ENCODE measurements around the gene NCBP3.

DNA sequence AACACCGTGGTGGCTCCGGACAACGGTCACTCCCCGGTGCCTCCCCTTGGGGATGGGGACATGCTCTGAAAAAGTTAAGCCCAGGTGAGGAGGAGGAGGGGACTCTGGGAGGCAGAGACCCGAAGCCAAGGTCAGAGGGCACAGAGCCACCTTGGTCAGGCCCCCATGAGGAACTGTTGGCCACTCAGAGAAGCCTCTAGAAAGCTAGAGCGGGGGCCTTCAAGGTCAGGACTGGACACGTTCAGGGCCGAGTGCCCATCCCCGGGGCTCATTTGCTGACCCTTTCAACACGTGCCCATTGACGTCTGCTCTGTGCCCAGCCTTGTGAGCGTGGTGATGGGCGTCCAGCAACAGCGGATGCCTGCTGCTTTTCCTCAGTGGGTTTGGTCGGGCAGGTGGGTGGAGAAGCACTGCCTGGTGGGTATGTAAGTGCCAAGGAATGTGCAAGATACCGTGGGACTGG lies 84.1 kb downstream of the NCBP3 start:
- TF ChIP-seq, protein P1, sequence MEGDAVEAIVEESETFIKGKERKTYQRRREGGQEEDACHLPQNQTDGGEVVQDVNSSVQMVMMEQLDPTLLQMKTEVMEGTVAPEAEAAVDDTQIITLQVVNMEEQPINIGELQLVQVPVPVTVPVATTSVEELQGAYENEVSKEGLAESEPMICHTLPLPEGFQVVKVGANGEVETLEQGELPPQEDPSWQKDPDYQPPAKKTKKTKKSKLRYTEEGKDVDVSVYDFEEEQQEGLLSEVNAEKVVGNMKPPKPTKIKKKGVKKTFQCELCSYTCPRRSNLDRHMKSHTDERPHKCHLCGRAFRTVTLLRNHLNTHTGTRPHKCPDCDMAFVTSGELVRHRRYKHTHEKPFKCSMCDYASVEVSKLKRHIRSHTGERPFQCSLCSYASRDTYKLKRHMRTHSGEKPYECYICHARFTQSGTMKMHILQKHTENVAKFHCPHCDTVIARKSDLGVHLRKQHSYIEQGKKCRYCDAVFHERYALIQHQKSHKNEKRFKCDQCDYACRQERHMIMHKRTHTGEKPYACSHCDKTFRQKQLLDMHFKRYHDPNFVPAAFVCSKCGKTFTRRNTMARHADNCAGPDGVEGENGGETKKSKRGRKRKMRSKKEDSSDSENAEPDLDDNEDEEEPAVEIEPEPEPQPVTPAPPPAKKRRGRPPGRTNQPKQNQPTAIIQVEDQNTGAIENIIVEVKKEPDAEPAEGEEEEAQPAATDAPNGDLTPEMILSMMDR (IDR thresholded peaks at IDR 0.05; ENCODE audit: low read depth, low read length, missing input control), result no peak
- TF ChIP-seq GABPA (IDR thresholded peaks at IDR 0.05 in 1 of 2, conservative IDR thresholded peaks at IDR 0.05 in 1 of 2) (no peak), JUND (IDR thresholded peaks at IDR 0.05) (no peak), HNF4A (conservative IDR thresholded peaks at IDR 0.05) (no peak), RAD21 (IDR thresholded peaks at IDR 0.05) (no peak), YY1 (IDR thresholded peaks at IDR 0.05) (no peak), SP1 (IDR thresholded peaks at IDR 0.05) (no peak), TAF1 (conservative IDR thresholded peaks at IDR 0.05) (no peak), RXRA (IDR thresholded peaks at IDR 0.05) (no peak)
- TF ChIP-seq, protein P2, sequence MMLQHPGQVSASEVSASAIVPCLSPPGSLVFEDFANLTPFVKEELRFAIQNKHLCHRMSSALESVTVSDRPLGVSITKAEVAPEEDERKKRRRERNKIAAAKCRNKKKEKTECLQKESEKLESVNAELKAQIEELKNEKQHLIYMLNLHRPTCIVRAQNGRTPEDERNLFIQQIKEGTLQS (IDR thresholded peaks at IDR 0.05), result no peak
- TF ChIP-seq, protein P3, sequence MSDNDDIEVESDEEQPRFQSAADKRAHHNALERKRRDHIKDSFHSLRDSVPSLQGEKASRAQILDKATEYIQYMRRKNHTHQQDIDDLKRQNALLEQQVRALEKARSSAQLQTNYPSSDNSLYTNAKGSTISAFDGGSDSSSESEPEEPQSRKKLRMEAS (IDR thresholded peaks at IDR 0.05), result no peak
- TF ChIP-seq, protein P4, sequence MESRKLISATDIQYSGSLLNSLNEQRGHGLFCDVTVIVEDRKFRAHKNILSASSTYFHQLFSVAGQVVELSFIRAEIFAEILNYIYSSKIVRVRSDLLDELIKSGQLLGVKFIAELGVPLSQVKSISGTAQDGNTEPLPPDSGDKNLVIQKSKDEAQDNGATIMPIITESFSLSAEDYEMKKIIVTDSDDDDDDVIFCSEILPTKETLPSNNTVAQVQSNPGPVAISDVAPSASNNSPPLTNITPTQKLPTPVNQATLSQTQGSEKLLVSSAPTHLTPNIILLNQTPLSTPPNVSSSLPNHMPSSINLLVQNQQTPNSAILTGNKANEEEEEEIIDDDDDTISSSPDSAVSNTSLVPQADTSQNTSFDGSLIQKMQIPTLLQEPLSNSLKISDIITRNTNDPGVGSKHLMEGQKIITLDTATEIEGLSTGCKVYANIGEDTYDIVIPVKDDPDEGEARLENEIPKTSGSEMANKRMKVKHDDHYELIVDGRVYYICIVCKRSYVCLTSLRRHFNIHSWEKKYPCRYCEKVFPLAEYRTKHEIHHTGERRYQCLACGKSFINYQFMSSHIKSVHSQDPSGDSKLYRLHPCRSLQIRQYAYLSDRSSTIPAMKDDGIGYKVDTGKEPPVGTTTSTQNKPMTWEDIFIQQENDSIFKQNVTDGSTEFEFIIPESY (IDR thresholded peaks at IDR 0.05), result no peak
- TF ChIP-seq, protein P5, sequence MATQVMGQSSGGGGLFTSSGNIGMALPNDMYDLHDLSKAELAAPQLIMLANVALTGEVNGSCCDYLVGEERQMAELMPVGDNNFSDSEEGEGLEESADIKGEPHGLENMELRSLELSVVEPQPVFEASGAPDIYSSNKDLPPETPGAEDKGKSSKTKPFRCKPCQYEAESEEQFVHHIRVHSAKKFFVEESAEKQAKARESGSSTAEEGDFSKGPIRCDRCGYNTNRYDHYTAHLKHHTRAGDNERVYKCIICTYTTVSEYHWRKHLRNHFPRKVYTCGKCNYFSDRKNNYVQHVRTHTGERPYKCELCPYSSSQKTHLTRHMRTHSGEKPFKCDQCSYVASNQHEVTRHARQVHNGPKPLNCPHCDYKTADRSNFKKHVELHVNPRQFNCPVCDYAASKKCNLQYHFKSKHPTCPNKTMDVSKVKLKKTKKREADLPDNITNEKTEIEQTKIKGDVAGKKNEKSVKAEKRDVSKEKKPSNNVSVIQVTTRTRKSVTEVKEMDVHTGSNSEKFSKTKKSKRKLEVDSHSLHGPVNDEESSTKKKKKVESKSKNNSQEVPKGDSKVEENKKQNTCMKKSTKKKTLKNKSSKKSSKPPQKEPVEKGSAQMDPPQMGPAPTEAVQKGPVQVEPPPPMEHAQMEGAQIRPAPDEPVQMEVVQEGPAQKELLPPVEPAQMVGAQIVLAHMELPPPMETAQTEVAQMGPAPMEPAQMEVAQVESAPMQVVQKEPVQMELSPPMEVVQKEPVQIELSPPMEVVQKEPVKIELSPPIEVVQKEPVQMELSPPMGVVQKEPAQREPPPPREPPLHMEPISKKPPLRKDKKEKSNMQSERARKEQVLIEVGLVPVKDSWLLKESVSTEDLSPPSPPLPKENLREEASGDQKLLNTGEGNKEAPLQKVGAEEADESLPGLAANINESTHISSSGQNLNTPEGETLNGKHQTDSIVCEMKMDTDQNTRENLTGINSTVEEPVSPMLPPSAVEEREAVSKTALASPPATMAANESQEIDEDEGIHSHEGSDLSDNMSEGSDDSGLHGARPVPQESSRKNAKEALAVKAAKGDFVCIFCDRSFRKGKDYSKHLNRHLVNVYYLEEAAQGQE (IDR thresholded peaks at IDR 0.05), result no peak
